Neural progenitor cell (in vitro differentiated cells): ENCODE measurements around the gene CCM2. TPM values are rescaled to one million over a fixed set of nuclear protein-coding genes. Genes with fewer than 3 reads are reported as not detected.

Source experiments
- DNase-seq: peaks from one replicate; pipeline ENCODE4 v3.0.0-alpha.2; 2016; ENCODE audit warnings: low spot score
- H2AFZ ChIP-seq: fragments of 200-600 bp; sonication (generic); replicated peaks from 2 replicates; pipeline ENCODE4 v1.6.1; 2016; ENCODE audit warnings: antibody characterized with exemption
- H3F3A ChIP-seq: fragments of 200-600 bp; sonication (generic); 2 replicates; pipeline ENCODE4 v1.6.1; 2016; ENCODE audit warnings: antibody characterized with exemption, low read depth
- H3K27ac ChIP-seq: fragments of 200-600 bp; sonication (generic); 2 replicates; pipeline ENCODE4 v1.5.1; 2016; ENCODE audit warnings: mild to moderate bottlenecking
- H3K27me3 ChIP-seq: fragments of 200-600 bp; sonication (generic); 2 replicates; pipeline ENCODE4 v1.6.1; 2016; ENCODE audit warnings: mild to moderate bottlenecking, moderate library complexity
- H3K36me3 ChIP-seq: fragments of 200-600 bp; sonication (generic); 2 replicates; pipeline ENCODE4 v1.5.1; 2016
- H3K4me1 ChIP-seq: fragments of 200-600 bp; sonication (generic); 2 replicates; pipeline ENCODE4 v1.6.1; 2016; ENCODE audit warnings: mixed run types
- H3K4me2 ChIP-seq: fragments of 200-600 bp; sonication (generic); 2 replicates; pipeline ENCODE4 v1.6.1; 2016
- H3K4me3 ChIP-seq: fragments of 200-600 bp; sonication (generic); 2 replicates; pipeline ENCODE4 v1.5.1; 2016
- H3K79me2 ChIP-seq: fragments of 200-600 bp; sonication (generic); 2 replicates; pipeline ENCODE4 v1.6.1; 2016; ENCODE audit warnings: low read depth
- H3K9ac ChIP-seq: fragments of 200-600 bp; sonication (generic); 2 replicates; pipeline ENCODE4 v1.6.1; 2016
- H3K9me3 ChIP-seq: fragments of 200-600 bp; sonication (generic); 2 replicates; pipeline ENCODE4 v1.5.1; 2016; ENCODE audit warnings: low read depth
- H4K20me1 ChIP-seq: fragments of 200-600 bp; sonication (generic); 2 replicates; pipeline ENCODE4 v1.6.1; 2016; ENCODE audit warnings: low read depth
- H3K27ac Mint-ChIP-seq: 3 replicates; pipeline ENCODE4 v1.8.0; 2021; ENCODE audit warnings: mixed read lengths
- H3K27me3 Mint-ChIP-seq: 2 replicates; pipeline ENCODE4 v1.8.0; 2022; ENCODE audit warnings: low read depth, mild to moderate bottlenecking, inconsistent platforms, moderate library complexity, mixed read lengths; ENCODE audit not compliant: insufficient read depth
- H3K36me3 Mint-ChIP-seq: 3 replicates; pipeline ENCODE4 v1.8.0; 2021; ENCODE audit warnings: mixed read lengths
- H3K4me1 Mint-ChIP-seq: 3 replicates; pipeline ENCODE4 v1.8.0; 2021; ENCODE audit warnings: mixed read lengths
- H3K4me3 Mint-ChIP-seq: 3 replicates; pipeline ENCODE4 v1.8.0; 2021; ENCODE audit warnings: mild to moderate bottlenecking, moderate library complexity, mixed read lengths
- H3K9me3 Mint-ChIP-seq: 3 replicates; pipeline ENCODE4 v1.8.0; 2020; ENCODE audit warnings: mixed read lengths
- EZH2 ChIP-seq: fragments of 200-600 bp; sonication (generic); IDR thresholded peaks from 2 replicates; pipeline ENCODE4 v1.6.1; 2017; ENCODE audit warnings: antibody characterized with exemption, mild to moderate bottlenecking, moderate library complexity
- EZH2phosphoT487 ChIP-seq: fragments of 200-600 bp; sonication (generic); IDR thresholded peaks from 2 replicates; pipeline ENCODE4 v1.6.1; 2017; ENCODE audit warnings: antibody characterized with exemption
- total RNA-seq: library from RNA; depleted of rRNA; stranded (reverse); fragments of >200 nt; gene quantifications from 2 replicates; pipeline ENCODE4 v1.2.3, GENCODE V29; 2015; ENCODE audit warnings: low replicate concordance
- TF ChIP-seq, protein P1 (sequence below): fragments of 200-600 bp; sonication (generic); IDR thresholded peaks from 2 replicates; pipeline ENCODE4 v1.5.1; 2017; ENCODE audit warnings: antibody characterized with exemption, mild to moderate bottlenecking

Gene CCM2
- total RNA-seq, 1 donor from 2014 or later, result 21.8 TPM

DNA sequence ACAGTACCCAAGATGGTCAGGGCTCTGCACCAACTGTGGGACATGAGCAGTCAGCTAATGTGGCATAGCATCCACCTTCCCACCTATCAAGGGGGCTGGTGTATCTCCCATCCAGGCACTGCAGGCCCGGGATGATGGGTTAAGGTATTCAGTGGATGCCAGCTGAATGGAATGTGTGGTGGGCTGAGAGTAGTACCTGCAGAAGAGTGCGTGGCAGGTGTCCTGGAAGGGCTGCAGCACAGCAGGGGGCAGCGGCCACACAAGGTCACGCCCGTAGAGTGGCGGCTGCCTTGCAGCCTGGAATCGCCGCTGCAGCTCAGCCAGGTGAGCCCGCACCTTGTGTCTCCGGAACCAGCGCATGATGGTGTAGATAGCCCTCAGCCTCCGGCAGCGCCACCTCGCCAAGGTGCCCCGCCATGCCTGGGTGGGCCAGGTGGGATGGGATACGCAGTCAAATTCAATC is 34.5 kb upstream of the CCM2 start:
- Mint-ChIP-seq H3K4me3 (no peak overlapping the region), H3K27me3 (peaks cover 5% of the 10 kb centered on the region), H3K4me1 (no peaks in the 10 kb centered on the region)

DNA sequence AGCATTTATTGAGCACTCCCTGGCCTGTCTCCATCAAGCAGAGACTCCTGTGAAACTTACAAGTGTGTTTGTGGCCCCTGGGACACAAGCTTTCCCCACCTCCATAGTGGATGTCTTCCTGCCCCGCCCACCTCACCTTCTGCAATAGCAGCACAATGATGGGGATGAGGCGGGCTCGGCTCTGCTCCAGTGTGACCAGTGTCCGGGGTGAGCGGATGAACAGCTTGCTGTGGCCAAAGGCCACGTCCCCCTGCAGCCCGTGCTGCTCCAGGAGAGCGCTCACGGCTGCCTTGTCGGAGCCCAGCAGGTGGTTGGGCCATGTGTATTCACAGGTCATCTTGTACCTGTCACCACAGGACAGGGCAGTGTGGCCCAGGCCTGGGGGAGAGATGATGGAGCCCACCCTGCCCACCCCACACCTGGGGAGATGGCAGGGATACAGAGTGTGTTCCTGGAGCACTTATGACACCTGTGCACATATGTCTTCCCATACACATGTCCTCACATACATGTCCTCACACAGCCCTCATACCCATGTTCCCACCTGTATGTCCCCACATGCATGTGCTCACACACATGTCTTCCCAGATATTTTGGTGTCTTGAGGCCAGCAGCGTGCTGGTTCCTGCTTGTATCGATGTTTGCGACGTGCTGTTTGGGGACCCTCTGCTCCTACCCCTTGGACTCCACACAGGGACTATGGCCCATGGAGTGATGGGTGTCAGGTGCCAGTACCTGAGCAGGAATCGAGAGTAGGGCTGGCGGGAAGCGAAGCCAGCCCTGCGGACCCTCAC is 33.9 kb upstream of the CCM2 start:
- Histone ChIP-seq H3K79me2 (no peaks in the 10 kb centered on the region), H3K9me3 (no peaks in the 10 kb centered on the region), H4K20me1 (no peaks in the 10 kb centered on the region), H3K4me3 (no peak overlapping the region), H3K9ac (no peak overlapping the region), H2AFZ (no peak overlapping the region), H3K36me3 (no peaks in the 10 kb centered on the region), H3K4me1 (no peaks in the 10 kb centered on the region), H3K27ac (no peak overlapping the region), H3F3A (no peaks in the 10 kb centered on the region), H3K27me3 (peaks cover 29% of the 10 kb centered on the region), H3K4me2 (no peak overlapping the region)
- Mint-ChIP-seq H3K4me3 (no peak overlapping the region), H3K9me3 (no peaks in the 10 kb centered on the region), H3K36me3 (no peaks in the 10 kb centered on the region), H3K4me1 (no peaks in the 10 kb centered on the region), H3K27ac (no peak overlapping the region), H3K27me3 (peaks cover 5% of the 10 kb centered on the region)
- TF ChIP-seq EZH2phosphoT487 (no peak), EZH2 (no peak)
- no peak for DNase-seq

More for the DNA sequence above, 34.5 kb upstream of the CCM2 start:
- H3K9me3 Mint-ChIP-seq, result no peaks in the 10 kb centered on the region
- TF ChIP-seq EZH2phosphoT487 (no peak), EZH2 (no peak)
- TF ChIP-seq, protein P1, sequence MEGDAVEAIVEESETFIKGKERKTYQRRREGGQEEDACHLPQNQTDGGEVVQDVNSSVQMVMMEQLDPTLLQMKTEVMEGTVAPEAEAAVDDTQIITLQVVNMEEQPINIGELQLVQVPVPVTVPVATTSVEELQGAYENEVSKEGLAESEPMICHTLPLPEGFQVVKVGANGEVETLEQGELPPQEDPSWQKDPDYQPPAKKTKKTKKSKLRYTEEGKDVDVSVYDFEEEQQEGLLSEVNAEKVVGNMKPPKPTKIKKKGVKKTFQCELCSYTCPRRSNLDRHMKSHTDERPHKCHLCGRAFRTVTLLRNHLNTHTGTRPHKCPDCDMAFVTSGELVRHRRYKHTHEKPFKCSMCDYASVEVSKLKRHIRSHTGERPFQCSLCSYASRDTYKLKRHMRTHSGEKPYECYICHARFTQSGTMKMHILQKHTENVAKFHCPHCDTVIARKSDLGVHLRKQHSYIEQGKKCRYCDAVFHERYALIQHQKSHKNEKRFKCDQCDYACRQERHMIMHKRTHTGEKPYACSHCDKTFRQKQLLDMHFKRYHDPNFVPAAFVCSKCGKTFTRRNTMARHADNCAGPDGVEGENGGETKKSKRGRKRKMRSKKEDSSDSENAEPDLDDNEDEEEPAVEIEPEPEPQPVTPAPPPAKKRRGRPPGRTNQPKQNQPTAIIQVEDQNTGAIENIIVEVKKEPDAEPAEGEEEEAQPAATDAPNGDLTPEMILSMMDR, result no peak
- H3K27ac Mint-ChIP-seq, result no peak overlapping the region
- H3K36me3 Mint-ChIP-seq, result no peaks in the 10 kb centered on the region
- Histone ChIP-seq H3K9ac (no peak overlapping the region), H3K36me3 (no peaks in the 10 kb centered on the region), H3K4me3 (no peak overlapping the region), H3K27ac (no peak overlapping the region), H2AFZ (no peak overlapping the region), H3K4me2 (no peak overlapping the region), H3K9me3 (no peaks in the 10 kb centered on the region), H3K79me2 (no peaks in the 10 kb centered on the region), H4K20me1 (no peaks in the 10 kb centered on the region), H3K4me1 (no peaks in the 10 kb centered on the region), H3F3A (no peaks in the 10 kb centered on the region), H3K27me3 (peaks cover 31% of the 10 kb centered on the region)
- DNase-seq, result no peak

DNA sequence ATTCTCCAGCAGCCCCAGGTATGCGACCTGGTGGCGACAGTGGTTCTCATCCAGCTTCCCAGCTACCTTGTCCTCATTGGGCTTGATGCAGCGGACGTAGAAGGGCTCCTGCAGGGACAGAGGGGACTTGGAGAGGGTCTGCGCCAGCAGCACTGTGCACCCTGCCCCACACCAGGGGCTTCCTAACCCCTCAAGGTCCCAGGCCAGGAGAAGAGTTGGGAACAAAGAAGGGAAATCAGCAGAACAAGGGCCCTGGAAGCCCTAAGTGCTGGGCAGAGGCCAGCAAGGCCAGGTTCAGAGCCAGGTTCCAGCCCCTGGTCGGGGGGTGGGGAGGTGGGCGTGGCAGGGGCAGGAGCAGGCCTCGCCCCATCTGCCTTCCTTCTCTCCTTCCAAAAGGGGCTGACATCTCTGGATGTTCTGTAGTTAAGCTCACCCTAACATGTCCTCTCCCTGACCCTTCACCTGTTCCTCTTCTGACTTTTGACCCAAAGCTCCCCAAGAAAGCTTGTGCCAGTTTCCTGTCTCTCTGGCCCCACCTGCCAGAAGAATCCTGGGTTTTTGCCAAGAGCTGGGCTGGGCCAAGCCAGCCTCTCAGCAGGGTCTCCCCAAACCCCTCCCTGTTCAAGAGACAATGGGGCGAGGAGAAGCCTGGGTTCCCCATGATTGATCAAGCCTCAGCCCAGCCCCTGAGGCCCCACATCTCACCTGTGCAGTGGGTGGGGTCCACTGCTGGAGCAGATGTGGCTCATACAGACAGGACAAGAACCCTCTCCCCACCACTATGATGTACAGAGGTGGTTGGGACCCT is 33.1 kb upstream of the CCM2 start:
- H4K20me1 ChIP-seq, result no peaks in the 10 kb centered on the region
- no peaks in the 10 kb centered on the region for H3F3A ChIP-seq
- peaks cover 6% of the 10 kb centered on the region for H3K27me3 Mint-ChIP-seq
- no peaks in the 10 kb centered on the region for H3K9me3 Mint-ChIP-seq
- no peak overlapping the region for H3K4me2 ChIP-seq
- no peaks in the 10 kb centered on the region for H3K4me1 ChIP-seq
- TF ChIP-seq EZH2phosphoT487 (no peak), EZH2 (no peak)
- TF ChIP-seq, protein P1, result no peak
- H3K36me3 ChIP-seq, result no peaks in the 10 kb centered on the region
- DNase-seq, result no peak
- H3K4me3 Mint-ChIP-seq, result no peak overlapping the region
- no peaks in the 10 kb centered on the region for H3K36me3 Mint-ChIP-seq
- H3K27me3 ChIP-seq, result peaks cover 24% of the 10 kb centered on the region
- H2AFZ ChIP-seq, result no peak overlapping the region
- H3K27ac Mint-ChIP-seq, result no peak overlapping the region
- H3K9ac ChIP-seq, result no peak overlapping the region
- H3K4me3 ChIP-seq, result no peak overlapping the region
- H3K9me3 ChIP-seq, result no peaks in the 10 kb centered on the region
- no peak overlapping the region for H3K27ac ChIP-seq
- H3K79me2 ChIP-seq, result no peaks in the 10 kb centered on the region
- peaks cover 2% of the 10 kb centered on the region for H3K4me1 Mint-ChIP-seq
